HEK293T (cell line): ENCODE results near the gene ZNF561.

Experiments used
- ARNT ChIP-seq: fragments of 450-650 bp; IDR thresholded peaks from 2 replicates; pipeline ENCODE4 v1.6.1; 2017; ENCODE audit warnings: mild to moderate bottlenecking
- BHLHE40 ChIP-seq: fragments of 450-650 bp; IDR thresholded peaks from 2 replicates; pipeline ENCODE4 v1.6.1; 2016; ENCODE audit warnings: mild to moderate bottlenecking, moderate library complexity, borderline replicate concordance
- FOXA1 ChIP-seq: fragments of 450-650 bp; IDR thresholded peaks from 2 replicates; pipeline ENCODE4 v1.6.1; 2016; ENCODE audit warnings: mild to moderate bottlenecking
- FOXK2 ChIP-seq: fragments of 450-650 bp; IDR thresholded peaks from 2 replicates; pipeline ENCODE4 v1.6.1; 2016; ENCODE audit warnings: mild to moderate bottlenecking
- FOXM1 ChIP-seq: fragments of 450-650 bp; IDR thresholded peaks from 2 replicates; pipeline ENCODE4 v1.6.1; 2017; ENCODE audit warnings: mild to moderate bottlenecking, borderline replicate concordance
- L3MBTL2 ChIP-seq: fragments of 450-650 bp; conservative IDR thresholded peaks from 2 replicates; pipeline ENCODE4 v1.6.1; 2016; ENCODE audit warnings: mild to moderate bottlenecking
- TF ChIP-seq, protein P1 (sequence below): fragments of 450-650 bp; IDR thresholded peaks from 2 replicates; pipeline ENCODE4 v1.6.1; 2016

DNA sequence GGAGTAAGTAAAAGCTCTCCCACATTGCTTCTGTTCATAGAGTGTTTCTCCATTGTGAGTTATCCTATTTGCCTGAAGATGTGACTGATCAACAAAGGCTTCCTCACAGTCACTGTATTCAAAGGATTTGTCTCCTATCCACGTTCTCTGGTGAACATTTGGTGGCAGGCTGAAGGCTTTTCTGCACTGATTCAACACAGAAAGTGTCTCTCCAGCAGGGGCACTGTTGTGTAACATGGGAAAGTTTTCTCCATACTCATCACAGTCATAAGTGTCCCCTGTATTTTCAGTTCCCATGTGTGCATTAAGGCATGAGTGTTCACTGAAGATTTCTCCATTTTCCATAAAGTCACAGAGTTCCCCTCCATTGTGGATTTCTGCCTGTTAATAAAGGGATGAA lies 54.3 kb downstream of the ZNF561 start:
- no peak for TF ChIP-seq ARNT
- no peak for TF ChIP-seq L3MBTL2
- TF ChIP-seq BHLHE40: no peak
- TF ChIP-seq, protein P1, sequence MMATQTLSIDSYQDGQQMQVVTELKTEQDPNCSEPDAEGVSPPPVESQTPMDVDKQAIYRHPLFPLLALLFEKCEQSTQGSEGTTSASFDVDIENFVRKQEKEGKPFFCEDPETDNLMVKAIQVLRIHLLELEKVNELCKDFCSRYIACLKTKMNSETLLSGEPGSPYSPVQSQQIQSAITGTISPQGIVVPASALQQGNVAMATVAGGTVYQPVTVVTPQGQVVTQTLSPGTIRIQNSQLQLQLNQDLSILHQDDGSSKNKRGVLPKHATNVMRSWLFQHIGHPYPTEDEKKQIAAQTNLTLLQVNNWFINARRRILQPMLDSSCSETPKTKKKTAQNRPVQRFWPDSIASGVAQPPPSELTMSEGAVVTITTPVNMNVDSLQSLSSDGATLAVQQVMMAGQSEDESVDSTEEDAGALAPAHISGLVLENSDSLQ: no peak
- TF ChIP-seq FOXA1: no peak
- TF ChIP-seq FOXK2: no peak
- no peak for TF ChIP-seq FOXM1
